ENCODE results near the gene C17orf50. TPM values are rescaled to one million over a fixed set of nuclear protein-coding genes. Genes with fewer than 3 reads are reported as not detected.

The C17orf50 gene
- total and polyA plus RNA-seq, 2 of the 13 experiments (the other 11 are each of a cell fraction or from before 2014, with no cell fraction given) = not detected

DNA sequence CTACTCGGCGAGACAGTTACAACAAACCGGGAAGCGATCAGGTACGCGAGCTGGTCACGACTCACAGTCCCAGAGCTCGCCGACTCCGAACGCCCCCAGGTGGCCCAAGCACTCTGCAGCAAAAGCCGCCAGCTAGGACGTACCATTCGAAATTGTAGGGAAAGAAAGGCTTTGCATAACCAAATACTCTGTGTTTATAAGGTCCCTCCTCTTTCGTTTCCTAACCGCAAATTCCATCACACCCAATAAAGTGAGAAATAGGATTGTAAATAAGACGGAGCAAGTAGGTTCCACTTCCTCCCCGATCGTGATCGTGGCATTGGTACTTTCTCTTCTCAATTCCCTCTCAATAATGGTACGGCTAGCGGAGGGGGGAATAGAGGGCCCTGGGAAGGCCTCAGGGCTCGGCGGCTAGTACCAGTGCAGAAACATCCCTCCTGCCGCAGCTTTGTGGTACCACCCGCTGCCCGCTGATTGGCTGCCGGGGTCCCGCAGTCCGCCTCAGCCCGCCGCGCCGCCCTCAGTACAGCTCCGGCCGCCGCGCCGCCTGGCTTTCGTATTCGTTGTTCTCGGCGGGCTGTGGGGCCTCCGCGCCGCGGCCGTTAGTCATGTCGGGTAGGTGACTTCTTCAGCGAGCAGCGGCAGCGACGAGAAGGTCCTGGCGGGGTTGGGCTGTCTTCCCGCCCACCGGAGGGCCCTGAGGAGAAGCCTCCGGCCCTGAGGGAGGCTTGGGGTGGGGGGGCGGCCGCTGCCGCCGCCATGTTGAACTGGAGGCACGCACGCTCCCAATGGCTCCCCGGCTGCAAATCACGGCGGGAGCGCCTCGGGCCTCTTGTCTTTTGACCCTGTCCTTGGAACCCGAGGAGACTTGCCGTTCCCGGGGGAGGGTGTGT is 48.5 kb downstream of the C17orf50 start, which contains the start of gene TAF15 (continued):
- TF ChIP-seq ZSCAN25 (CRISPR knock-in tag; IDR thresholded peaks at IDR 0.05) (peak; percentile 75; the same call in 1 of the 2 replicates), ZNF563 (CRISPR knock-in tag; IDR thresholded peaks at IDR 0.05) (peak; percentile 93), MXD4 (CRISPR knock-in tag; IDR thresholded peaks at IDR 0.05) (peak; percentile 54), RXRB (CRISPR knock-in tag; IDR thresholded peaks at IDR 0.05; ENCODE audit: borderline replicate concordance) (peak; percentile 14; the same call in 1 of the 2 replicates), HHEX (CRISPR knock-in tag; IDR thresholded peaks at IDR 0.05) (no peak), ZNF430 (CRISPR knock-in tag; IDR thresholded peaks at IDR 0.05) (peak; percentile 80; the same call in 1 of the 2 replicates), ATRX (CRISPR knock-in tag; IDR thresholded peaks at IDR 0.05; ENCODE audit: borderline replicate concordance) (no peak), SOX13 (IDR thresholded peaks at IDR 0.05) (no peak), SOX13 (CRISPR knock-in tag; conservative IDR thresholded peaks at IDR 0.05 in 1 of 2, IDR thresholded peaks at IDR 0.05 in 1 of 2) (no peak), POLR2G (IDR thresholded peaks at IDR 0.05; ENCODE audit: low read depth, low read length) (peak; percentile 99), ZSCAN21 (CRISPR knock-in tag; IDR thresholded peaks at IDR 0.05; ENCODE audit: borderline replicate concordance) (peak; percentile 81), FLYWCH1 (CRISPR knock-in tag; IDR thresholded peaks at IDR 0.05) (no peak), PHB2 (IDR thresholded peaks at IDR 0.05; ENCODE audit: partially characterized antibody) (no peak), AHR (CRISPR knock-in tag; IDR thresholded peaks at IDR 0.05) (peak; percentile 65; the same call in 1 of the 2 replicates), JUNB (CRISPR knock-in tag; IDR thresholded peaks at IDR 0.05; ENCODE audit: borderline replicate concordance) (peak; percentile 18; the same call in 1 of the 2 replicates), ZMAT3 (CRISPR knock-in tag; conservative IDR thresholded peaks at IDR 0.05) (peak; percentile 52; the same call in 1 of the 2 replicates), ZFAT (CRISPR knock-in tag; conservative IDR thresholded peaks at IDR 0.05) (no peak), HOXA9 (CRISPR knock-in tag; IDR thresholded peaks at IDR 0.05; ENCODE audit: borderline replicate concordance) (peak; percentile 81), GATAD1 (CRISPR knock-in tag; IDR thresholded peaks at IDR 0.05) (peak; percentile 70), U2AF1 (optimal IDR thresholded peaks at IDR 0.05; ENCODE audit: low read depth, low read length) (peak; percentile 96), POLR2AphosphoS5 (IDR thresholded peaks at IDR 0.05; ENCODE audit: low read depth, low read length) (peak; percentile 94), ONECUT2 (CRISPR knock-in tag; IDR thresholded peaks at IDR 0.05) (no peak), SMAD9 (CRISPR knock-in tag; IDR thresholded peaks at IDR 0.05) (peak; percentile 76; the same call in 1 of the 2 replicates), ZMYM4 (CRISPR knock-in tag; IDR thresholded peaks at IDR 0.05) (peak; percentile 71), ZNF709 (CRISPR knock-in tag; IDR thresholded peaks at IDR 0.05) (peak; percentile 85; the same call in 1 of the 2 replicates), MED8 (CRISPR knock-in tag; IDR thresholded peaks at IDR 0.05; ENCODE audit: insufficient replicate concordance) (no peak), MTA3 (CRISPR knock-in tag; IDR thresholded peaks at IDR 0.05) (0 out of 2 replicates have a peak, but pooled peaks have one; percentile 48), GPBP1L1 (CRISPR knock-in tag; IDR thresholded peaks at IDR 0.05) (no peak), ZNF274 (CRISPR knock-in tag; IDR thresholded peaks at IDR 0.05) (peak; percentile 92), ZNF605 (CRISPR knock-in tag; IDR thresholded peaks at IDR 0.05) (peak; percentile 97)
